Endometrial microvascular endothelial cells (primary cell): Measurements from ENCODE around the gene ZBED1. TPM values are rescaled to one million over a fixed set of nuclear protein-coding genes. Genes with fewer than 3 reads are reported as not detected.
"Not testable (repeated sequence)": the region's sequence is repeated elsewhere in the genome, so short reads cannot be mapped to it uniquely, and the experiment has no call there.

Experiments used
- in situ Hi-C: cut with HindIII; loops from 2 replicates; pipeline ENCODE4 v1.10.0; 2017; ENCODE audit warnings: low sequenced_read_pairs, low pct_unique_long_range_greater_than_20kb; ENCODE audit errors: inconsistent ontology term
- total RNA-seq: library from RNA; depleted of rRNA; stranded (reverse); fragments of >200 nt; gene quantifications from one replicate; pipeline ENCODE4 v1.2.3, GENCODE V29; 2015; ENCODE audit errors: inconsistent ontology term

ZBED1 gene
- total RNA-seq, 1 donor from 2014 or later = 46.9 TPM

DNA sequence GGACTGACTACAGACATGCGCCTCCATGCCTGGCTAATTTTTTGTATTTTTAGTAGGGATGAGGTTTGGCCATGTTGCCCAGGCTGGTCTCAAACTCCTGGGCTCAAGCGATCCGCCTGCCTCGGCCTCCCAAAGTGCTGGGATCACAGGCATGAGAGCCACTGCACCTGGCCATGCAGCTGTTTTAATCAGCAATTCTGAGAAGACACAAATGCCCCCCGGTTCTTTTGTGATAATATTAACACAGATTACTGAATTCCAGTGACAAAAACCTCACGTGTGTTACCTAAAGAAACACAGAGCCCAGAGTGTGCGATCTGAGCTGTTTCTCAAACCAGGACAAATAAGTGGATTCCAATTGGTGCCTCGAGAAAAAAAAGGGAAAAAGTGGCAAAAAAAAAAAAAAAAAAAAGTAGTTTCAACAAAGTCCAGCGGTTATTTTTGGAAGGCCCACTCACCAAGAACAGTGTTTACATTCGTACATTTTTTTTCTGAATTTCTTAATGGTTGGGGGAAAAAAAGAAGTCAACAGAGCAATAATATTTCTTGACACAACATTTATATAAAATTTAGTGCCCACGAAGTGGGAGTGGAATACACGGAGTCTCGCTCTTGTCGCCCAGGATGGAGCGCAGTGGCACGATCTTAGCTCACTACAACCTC lies 17.2 kb downstream of the ZBED1 start:
- in situ Hi-C loops = no loop called here

DNA sequence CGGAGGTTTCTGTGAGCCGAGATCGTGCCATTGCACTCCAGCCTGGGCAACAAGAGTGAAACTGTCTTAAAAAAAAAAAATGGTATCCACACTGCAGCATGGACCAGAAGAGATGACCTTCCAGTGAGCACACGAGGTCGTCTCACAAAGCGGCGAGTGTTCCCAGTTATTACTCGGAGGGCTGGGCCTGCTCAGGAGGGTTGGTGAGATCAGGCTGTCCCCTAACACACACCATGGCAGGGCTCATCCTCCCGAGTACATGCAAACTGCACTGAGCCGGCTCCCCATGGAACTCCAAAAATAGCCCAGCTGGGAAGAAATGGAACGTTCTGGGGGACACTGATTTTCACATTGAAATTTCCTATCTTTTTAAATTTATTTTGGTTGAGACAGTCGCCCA lies 19.2 kb downstream of the ZBED1 start:
- in situ Hi-C loops = not testable (repeated sequence)

DNA sequence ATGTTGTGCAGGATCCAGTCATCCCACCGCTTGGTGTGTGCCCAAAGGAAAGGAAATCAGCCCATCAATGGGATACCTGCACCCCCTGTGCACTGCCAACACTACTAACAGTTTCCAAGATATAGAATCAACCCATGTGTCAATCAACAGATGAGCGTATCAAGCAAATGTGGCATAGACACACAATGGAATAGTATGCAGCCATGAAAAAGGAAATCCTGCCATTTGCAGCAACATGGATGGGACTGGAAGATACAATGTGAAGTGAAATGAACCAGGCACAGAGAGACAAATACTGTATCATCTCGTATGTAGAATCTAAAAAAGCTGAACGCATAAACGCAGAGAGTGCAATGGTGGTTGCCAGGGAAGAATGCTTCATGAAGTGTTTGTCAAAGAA lies 20.8 kb downstream of the ZBED1 start:
- in situ Hi-C loops = not testable (repeated sequence)

DNA sequence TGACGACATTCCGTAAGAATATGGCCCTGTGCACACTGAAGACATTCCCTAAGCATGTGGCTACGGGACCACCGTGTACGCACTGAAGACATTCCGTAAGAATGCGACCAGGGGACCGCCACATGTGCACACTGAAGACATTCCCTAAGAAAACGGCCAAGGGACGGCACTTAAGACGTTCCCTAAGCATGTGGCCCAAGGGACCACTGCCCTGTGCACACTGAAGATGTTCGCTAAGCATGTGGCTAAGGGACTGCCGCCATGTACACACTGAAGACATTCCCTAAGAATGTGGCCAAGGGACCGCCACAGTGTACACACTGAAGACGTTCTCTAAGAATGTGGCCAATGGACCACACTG lies 21.4 kb downstream of the ZBED1 start:
- in situ Hi-C loops = no loop called here

DNA sequence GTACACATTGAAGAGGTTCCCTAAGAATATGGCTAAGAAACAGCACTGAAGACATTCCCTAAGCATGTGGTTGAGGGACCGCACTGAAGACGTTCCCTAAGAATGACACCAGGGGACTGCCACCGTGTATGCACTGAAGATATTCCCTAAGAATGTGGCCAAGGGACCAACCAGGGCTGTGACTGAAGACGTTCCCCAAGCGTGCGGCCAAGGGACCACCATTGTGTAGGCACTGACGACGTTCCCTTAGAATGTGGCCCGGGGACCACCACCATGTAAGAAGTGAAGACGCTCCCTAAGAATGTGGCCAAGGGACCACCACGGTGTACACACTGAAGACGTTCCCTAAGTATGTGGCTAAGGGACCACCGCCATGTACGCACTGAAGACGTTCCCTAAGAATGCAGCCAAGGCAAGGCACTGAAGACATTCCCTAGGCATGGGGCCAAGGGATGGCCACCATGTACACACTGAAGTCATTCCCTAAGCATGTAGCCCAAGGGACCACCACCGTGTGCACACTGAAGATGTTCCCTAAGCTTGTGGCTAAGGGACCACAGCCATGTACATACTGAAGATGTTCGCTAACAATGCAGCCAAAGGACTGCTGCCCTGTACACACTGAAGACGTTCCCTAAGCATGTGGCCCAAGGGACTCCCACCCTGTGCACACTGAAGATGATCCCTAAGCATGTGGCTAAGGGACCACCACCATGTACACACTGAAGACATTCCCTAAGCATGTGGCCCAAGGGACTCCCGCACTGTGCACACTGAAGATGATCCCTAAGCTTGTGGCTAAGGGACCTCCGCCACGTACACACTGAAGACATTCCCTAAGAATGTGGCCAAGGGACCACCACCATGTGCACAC lies 22.0 kb downstream of the ZBED1 start:
- in situ Hi-C loops = no loop called here

DNA sequence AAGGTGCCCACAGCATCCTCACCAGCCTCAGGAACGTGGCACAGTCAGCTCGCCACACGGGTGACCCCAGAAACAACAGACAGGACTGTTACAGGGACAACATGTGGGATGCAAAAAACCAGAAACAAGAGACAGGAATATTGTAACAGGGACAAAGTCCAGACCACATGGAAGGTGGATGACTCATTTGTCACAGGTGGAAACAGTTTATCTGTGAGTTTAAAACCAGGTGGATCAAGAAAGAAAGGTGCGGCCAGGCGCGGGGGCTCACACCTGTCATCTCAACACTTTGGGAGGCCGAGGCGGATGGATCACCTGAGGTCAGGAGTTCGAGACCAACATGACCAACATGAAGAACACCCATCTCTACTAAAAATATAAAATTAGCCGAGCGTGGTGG lies 23.5 kb downstream of the ZBED1 start:
- in situ Hi-C loops = not testable (repeated sequence)

DNA sequence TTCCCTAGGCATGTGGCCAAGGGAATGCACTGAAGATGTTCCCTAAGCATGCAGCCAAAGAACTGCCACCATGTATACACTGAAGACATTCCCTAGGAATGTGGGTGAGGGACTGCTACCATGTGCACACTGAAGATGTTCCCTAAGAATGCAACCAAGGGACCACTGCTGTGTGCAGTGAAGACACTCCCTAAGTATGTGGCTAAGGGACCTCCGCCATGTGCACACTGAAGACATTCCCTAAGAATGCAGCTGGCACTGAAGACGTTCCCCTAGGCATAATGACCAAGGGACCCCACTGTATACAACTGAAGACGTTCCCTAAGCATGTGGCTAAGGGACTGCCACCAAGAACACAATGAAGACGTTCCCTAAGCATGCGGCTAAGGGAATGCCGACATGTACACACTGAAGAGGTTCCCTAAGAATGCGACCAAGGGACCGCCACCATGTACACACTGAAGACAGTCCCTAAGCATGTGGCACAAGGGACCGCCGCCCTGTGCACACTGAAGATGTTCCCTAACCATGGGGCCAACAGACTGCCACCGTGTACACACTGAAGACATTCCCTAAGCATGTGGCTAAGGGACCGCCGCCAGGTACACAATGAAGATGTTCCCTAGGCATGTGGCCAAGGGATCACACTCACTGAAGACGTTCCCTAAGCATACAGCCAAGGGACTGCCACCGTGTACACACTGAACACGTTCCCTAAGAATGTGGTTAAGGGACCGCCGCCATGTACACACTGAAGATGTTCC lies 25.6 kb downstream of the ZBED1 start:
- in situ Hi-C loops = no loop called here

DNA sequence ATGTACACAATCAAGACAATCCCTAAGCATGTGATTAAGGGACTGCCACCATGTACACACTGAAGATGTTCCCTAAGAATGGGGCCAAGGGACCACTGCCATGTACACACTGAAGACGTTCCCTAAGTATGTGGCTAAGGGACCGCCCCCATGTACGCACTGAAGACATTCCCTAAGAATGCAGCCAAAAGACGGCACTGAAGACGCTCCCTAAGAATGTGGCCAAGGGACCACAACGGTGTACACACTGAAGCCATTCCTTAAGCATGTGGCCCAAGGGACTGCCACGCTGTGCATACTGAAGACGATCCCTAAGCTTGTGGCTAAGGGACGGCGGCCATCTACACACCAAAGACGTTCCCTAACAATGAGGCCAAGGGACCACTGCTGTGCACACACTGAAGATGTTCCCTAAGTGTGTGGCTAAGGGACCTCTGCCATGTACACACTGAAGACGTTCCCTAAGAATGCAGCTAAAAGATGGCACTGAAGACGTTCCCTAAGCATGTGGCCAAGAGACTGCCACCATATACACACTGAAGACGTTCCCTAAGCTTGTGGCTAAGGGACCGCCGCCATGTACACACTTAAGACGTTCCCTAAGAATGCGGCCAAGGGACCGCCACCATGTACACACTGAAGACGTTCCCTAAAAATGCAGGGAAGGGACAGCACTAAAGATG lies 26.4 kb downstream of the ZBED1 start:
- in situ Hi-C loops = no loop called here

DNA sequence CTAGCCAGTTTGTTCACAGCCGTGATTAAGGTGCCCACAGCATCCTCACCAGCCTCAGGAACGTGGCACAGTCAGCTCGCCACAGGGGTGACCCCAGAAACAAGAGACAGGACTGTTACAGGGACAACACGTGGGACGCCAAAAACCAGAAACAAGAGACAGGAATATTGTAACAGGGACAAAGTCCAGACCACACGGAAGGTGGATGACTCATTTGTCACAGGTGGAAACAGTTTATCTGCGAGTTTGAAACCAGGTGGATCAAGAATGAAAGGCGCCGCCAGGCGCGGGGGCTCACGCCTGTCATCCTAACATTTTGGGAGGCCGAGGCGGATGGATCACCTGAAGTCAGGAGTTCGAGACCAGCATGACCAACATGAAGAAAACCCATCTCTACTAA lies 27.7 kb downstream of the ZBED1 start:
- in situ Hi-C loops = not testable (repeated sequence)

DNA sequence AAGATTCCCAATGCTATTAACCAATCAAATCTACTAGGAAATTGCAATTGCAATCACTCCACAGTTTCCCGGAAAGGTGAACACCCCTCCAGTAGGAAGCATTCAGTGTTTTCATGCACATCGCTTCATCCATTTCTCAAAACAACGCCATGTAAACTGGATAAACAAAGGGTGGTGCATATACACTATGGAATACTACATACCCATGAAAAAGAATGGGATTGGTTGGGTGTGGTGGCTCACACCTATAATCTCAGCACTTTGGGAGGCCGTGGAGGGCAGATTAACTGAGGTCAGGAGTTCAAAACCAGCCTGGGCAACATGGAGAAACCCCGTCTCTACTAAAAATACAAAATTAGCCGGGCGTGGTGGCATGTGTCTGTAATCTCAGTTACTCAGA lies 29.1 kb downstream of the ZBED1 start:
- in situ Hi-C loops = no loop called here

DNA sequence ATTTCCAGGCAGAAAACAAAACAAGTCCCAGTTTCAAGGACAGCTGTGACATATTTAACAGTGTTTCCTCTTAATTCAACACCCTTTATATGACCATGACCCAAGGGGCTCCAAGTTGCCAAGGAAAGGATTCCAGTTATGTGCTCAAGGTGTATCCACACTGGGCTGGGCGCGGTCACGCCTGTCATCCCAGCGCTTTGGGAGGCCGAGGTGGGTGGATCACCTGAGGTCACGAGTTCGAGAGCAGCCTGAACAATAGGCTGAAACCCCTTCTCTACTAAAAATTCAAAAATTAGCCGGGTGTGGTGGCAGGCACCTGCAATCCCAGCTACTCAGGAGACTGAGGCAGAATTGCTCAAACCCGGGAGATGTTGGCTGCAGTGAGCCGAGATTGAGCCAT lies 29.6 kb downstream of the ZBED1 start:
- in situ Hi-C loops = not testable (repeated sequence)

DNA sequence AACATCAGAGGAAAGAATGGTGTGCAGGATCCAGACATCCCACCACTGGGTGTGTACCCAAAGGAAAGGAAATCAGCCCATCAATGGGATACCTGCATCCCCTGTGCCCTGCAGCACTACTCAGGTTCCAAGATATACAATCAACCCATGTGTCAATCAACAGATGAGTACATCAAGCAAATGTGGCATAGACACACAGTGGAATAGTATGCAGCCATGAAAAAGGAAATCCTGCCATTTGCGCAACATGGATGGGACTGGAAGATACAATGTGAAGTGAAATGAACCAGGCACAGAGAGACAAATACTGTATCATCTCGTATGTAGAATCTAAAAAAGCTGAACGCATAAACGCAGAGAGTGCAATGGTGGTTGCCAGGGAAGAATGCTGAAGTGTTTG lies 30.9 kb downstream of the ZBED1 start:
- in situ Hi-C loops = not testable (repeated sequence)

DNA sequence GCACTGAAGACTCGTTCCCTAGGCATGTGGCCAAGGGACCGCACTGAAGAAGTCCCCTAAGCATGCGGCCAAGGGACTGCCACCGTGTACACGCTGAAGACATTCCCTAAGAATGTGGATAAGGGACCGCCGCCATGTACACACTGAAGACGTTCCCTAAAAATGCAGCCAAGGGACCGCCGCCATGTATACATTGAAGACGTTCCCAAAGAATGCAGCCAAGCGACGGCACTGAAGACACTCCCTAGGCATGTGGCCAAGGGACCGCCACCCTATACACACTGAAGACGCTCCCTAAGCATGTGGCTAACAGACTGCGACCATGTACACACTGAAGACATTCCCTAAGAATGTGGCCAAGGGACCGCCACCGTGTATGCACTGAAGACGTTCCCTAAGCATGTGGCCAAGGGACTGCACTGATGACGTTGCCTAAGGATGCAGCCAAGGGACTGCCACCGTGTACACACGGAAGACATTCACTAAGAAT lies 31.5 kb downstream of the ZBED1 start:
- in situ Hi-C loops = no loop called here

DNA sequence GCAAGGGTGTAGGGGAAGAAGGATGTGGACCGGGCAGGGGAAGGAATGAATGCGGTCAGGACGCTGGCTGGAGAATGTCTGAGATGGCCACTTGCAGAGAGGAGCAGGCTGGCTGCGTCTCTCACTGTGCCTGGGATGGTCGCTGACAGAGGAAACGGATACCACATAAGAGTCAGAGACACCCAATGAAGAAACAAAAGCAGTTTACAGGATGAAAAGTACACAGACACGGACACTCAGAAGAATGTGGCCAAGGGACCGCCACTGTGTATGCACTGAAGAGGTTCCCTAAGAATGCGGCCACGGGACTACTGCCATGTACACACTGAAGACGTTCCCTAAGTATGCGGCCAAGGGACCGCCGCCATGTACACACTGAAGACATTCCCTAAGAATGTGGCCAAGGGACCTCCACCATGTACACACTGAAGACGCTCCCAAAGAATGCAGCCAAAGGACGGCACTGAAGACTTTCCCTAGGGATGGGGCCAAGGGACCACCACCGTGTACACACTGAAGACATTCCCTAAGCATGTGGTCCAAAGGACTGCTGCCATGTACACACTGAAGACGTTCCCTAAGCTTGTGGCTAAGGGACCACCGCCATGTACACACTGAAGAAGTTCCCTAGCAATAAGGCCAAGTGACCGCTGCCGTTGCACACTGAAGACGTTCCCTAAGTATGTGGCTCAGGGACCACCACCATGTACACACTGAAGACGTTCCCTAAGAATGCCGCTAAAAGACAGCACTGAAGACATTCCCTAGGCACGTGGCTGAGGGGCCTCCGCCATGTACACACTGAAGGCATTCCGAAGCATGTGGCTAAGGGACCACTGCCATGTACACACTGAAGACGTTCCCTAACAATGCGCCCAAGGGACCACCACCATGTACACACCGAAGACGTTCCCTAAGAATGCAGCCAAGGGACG lies 32.2 kb downstream of the ZBED1 start:
- in situ Hi-C loops = no loop called here

DNA sequence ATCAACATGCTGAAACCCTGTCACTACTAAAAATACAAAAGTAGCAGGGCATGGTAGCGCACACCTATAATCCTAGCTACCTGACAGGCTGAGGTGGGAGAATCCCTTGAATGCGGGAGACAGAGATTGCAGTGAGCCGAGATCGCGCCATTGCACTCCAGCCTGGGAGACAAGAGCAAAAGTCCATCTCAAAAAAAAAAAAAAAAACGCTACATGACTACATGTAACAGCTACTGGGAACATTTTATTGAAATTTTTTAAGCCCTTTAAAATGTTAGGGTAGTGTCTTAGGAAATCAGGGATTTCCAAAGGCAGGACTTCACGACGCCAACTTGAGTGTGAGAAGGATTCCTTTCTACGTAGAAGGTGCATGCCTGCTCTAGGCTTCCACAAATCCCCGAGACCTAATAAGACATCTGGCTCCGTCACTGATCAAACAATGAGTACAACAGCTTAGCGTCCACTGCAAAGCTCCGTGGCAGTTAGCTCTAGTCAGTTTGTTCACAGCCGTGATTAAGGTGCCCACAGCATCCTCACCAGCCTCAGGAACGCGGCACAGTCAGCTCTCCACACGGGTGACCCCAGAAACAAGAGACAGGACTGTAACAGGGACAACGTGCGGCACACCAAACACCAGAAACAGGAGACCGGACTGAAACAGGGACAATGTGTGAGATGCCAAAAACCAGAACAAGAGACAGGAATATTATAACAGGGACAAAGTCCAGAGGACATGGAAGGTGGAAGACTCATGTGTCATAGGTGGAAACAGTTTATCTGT lies 33.7 kb downstream of the ZBED1 start:
- in situ Hi-C loops = no loop called here

DNA sequence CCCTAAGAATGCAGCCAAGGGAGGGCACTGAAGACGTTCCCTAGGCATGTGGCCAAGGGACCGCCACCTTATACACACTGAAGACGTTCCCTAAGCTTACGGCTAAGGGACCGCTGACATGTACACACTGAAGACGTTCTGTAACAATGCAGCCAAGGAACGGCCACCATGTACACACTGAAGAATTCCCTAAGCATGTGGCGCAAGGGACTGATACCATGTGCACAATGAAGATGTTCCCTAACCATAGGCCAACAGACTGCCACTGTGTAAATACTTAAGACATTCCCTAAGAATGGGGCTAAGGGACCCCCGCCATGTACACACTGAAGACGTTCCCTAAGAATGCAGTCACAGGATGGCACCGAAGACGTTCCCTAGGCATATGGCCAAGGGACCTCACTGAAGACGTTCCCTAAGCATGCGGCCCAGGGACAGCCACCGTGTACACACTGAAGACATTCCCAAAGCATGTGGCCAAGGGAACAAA lies 36.1 kb downstream of the ZBED1 start:
- in situ Hi-C loops = no loop called here

DNA sequence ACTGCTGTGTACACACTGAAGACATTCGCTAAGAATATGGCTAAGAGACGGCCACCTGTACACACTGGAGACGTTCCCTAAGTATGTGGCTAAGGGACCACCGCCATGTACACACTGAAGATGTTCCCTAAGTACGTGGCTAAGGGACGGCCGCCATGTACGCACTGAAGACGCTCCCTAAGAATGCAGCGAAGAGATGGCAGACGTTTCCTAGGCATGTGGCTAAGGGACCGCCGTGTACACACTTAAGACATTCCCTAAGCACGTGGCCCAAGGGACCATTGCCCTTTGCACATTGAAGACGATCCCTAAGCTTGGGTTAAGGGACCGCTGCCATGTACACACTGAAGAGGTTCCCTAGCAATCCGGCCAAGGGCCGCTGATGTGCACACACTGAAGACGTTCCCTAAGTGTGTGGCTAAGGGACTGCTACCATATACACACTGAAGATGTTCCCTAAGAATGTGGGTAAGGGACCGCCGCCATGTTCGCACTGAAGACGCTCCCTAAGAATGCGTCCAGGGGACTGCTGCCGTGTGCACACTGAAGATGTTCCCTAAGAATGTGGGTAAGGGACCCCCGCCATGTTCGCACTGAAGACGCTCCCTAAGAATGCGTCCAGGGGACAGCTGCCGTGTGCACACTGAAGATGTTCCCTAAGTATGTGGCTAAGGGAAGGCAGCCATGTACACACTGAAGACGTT lies 36.7 kb downstream of the ZBED1 start:
- in situ Hi-C loops = no loop called here
